Psoas muscle (tissue), 8 donors: ENCODE measurements around the gene CORO1A. TPM values are rescaled to one million over a fixed set of nuclear protein-coding genes. Genes with fewer than 3 reads are reported as not detected.

Source experiments
- ATAC-seq, 4 donors: fragments of 200-7000 bp; cut with Tn5 transposase; one replicate each; pipeline ENCODE4 v1.9.1; 2020; ENCODE audit warnings: moderate library complexity in 3 of 4, mild to moderate bottlenecking in 2 of 4
- DNase-seq, 2 donors: peaks; one replicate each; pipeline ENCODE4 v3.0.0-alpha.2; 2020
- H3K27ac ChIP-seq: fragments of 200-600 bp; one replicate; pipeline ENCODE4 v1.8.0; 2022
- H3K27me3 ChIP-seq, 3 donors: fragments of 200-600 bp in 1 of 3; one replicate each; pipeline versions ENCODE4 v1.6.1 to v1.8.0; 2013 to 2022; ENCODE audit warnings: low read length in 2 of 3, mild to moderate bottlenecking in 2 of 3, moderate library complexity in 1 of 3; ENCODE audit not compliant: insufficient read depth in 3 of 3
- H3K36me3 ChIP-seq, 2 donors: fragments of 200-600 bp in 1 of 2; one replicate each; pipeline versions ENCODE4 v1.6.1 to v1.8.0; 2013 to 2022; ENCODE audit warnings: low read depth in 1 of 2, mild to moderate bottlenecking in 1 of 2, moderate library complexity in 1 of 2; ENCODE audit not compliant: insufficient read depth in 1 of 2
- H3K4me1 ChIP-seq: fragments of 200-600 bp; one replicate; pipeline ENCODE4 v1.8.0; 2022
- H3K4me3 ChIP-seq: fragments of 200-600 bp; one replicate; pipeline ENCODE4 v1.8.0; 2022; ENCODE audit warnings: mild to moderate bottlenecking
- H3K9me3 ChIP-seq: fragments of 200-600 bp; one replicate; pipeline ENCODE4 v1.8.0; 2022
- CTCF ChIP-seq: fragments of 200-600 bp; IDR thresholded peaks from one replicate; pipeline ENCODE4 v1.8.0; 2022; ENCODE audit warnings: antibody characterized with exemption
- WGBS, 3 donors: extraction: QIAGEN DNeasy Blood & Tissue Kit; methylation state at CpG; one replicate each; pipeline versions ENCODE4 v1.1.6 to v1.1.7; 2013; 5-methylcytosine and 5-hydroxymethylcytosine counted together
- intact Hi-C, 2 donors: fragments of 100-400 bp; cut with DNase I; formaldehyde crosslinking; loops; one replicate each; pipeline versions ENCODE4 v1.11.0 to v1.14.2; 2022
- polyA plus RNA-seq, 3 donors: library from polyadenylated mRNA; stranded (reverse); fragments of 200-250 nt; gene quantifications; one replicate each; pipeline ENCODE4 v1.2.3, GENCODE V29; 2013
- total RNA-seq, 4 donors: library from RNA; stranded (reverse); fragmentation: NEBNext Ultra II Directional in 2 of 4; extraction: Animal tissue kit (Norgen Biotek cat#: 25700) in 2 of 4; gene quantifications; one replicate each; pipeline versions ENCODE4 v1.2.1 to v1.2.4, GENCODE V29; 2021 to 2023
- donor health status: healthy with polysubstance abuse.
- donor health status: DM: no; HTN: no; CAD: no; lungs with moderate emphysema.
- donor health status: Bipolar disorder and iron deficiency.
- donor health status: healthy.
- donor health status: DM: yes; HTN: yes; CAD: no.
- donor health status: DM: no; HTN: no; CAD: no.
- donor health status: DM: no; HTN: no; CAD: no.
- donor health status: DM: yes; HTN: yes; CAD: no.

The CORO1A gene
- total and polyA plus RNA-seq, 7 donors = 2.7 to 6.8 (median 5.9) TPM

GRCh38 chr16:30141750-30142149, 41.7 kb upstream of the CORO1A start:
- no peak overlapping the region for H3K27ac ChIP-seq
- DNase-seq = no peak
- H3K36me3 ChIP-seq = no peaks in the 10 kb centered on the region
- no peaks in the 10 kb centered on the region for H3K9me3 ChIP-seq
- H3K4me3 ChIP-seq = no peak overlapping the region
- no peaks in the 10 kb centered on the region for H3K4me1 ChIP-seq
- intact Hi-C loops = no loop called here
- ATAC-seq = no peak
- no peaks in the 10 kb centered on the region for H3K27me3 ChIP-seq
- TF ChIP-seq CTCF = no peak
- WGBS, 3 donors = 71 to 100% (median 84%) methylated on average over 2 of the region's 2 CpGs

- Histone ChIP-seq H3K4me3 (no peak overlapping the region), H3K27me3 (no peaks in the 10 kb centered on the region), H3K27ac (no peak overlapping the region), H3K9me3 (no peaks in the 10 kb centered on the region), H3K36me3 (no peaks in the 10 kb centered on the region), H3K4me1 (no peaks in the 10 kb centered on the region)
- DNase-seq = no peak
- WGBS, 3 donors = 75 to 79% (median 76%) methylated on average over 13 of the region's 13 CpGs
- TF ChIP-seq CTCF = no peak
- no peak for ATAC-seq
- intact Hi-C loops = no loop called here
Measured at GRCh38 chr16:30142672-30143346, 40.6 kb upstream of the CORO1A start.

- no peak for DNase-seq
- no peak for TF ChIP-seq CTCF
- no peaks in the 10 kb centered on the region for H3K4me1 ChIP-seq
- intact Hi-C loops = no loop called here
- H3K36me3 ChIP-seq = no peaks in the 10 kb centered on the region
- WGBS, 3 donors = 56 to 65% (median 60%) methylated on average over 2 of the region's 2 CpGs
- no peak for ATAC-seq
- H3K9me3 ChIP-seq = no peaks in the 10 kb centered on the region
- no peaks in the 10 kb centered on the region for H3K27me3 ChIP-seq
- no peak overlapping the region for H3K27ac ChIP-seq
- no peak overlapping the region for H3K4me3 ChIP-seq
Measured at GRCh38 chr16:30143347-30143702, 40.1 kb upstream of the CORO1A start.

GRCh38 chr16:30144017-30144416, 39.4 kb upstream of the CORO1A start:
- Histone ChIP-seq H3K4me3 (no peak overlapping the region), H3K9me3 (no peaks in the 10 kb centered on the region), H3K27me3 (no peaks in the 10 kb centered on the region), H3K27ac (no peak overlapping the region), H3K4me1 (no peaks in the 10 kb centered on the region), H3K36me3 (no peaks in the 10 kb centered on the region)
- ATAC-seq = no peak
- no peak for TF ChIP-seq CTCF
- DNase-seq = no peak
- intact Hi-C loops = no loop called here

GRCh38 chr16:30144917-30145316, 38.5 kb upstream of the CORO1A start:
- no peak for TF ChIP-seq CTCF

More at GRCh38 chr16:30144917-30145316, 38.5 kb upstream of the CORO1A start:
- ATAC-seq (no peak), DNase-seq (no peak)
- 41 to 97% (median 55%) methylated on average over 1 of the region's 1 CpG for WGBS, 3 donors
- Histone ChIP-seq H3K36me3 (no peaks in the 10 kb centered on the region), H3K9me3 (peaks cover 4% of the 10 kb centered on the region), H3K4me3 (no peak overlapping the region), H3K4me1 (no peaks in the 10 kb centered on the region), H3K27me3 (no peaks in the 10 kb centered on the region), H3K27ac (no peak overlapping the region)
- intact Hi-C loops = no loop called here
